GM12864 (cell line): ENCODE measurements around the gene GMDS.
A peak's percentile ranks its signal among the peaks of the same experiment; 100 is the strongest.

ENCODE experiments used
- DNase-seq: peaks from one replicate; pipeline ENCODE4 v3.0.0-alpha.2; 2011; ENCODE audit warnings: low read depth
- H3K4me3 ChIP-seq: 2 replicates; pipeline ENCODE4 v1.5.1; 2011; ENCODE audit warnings: mild to moderate bottlenecking, low read depth, low read length, control low read depth
- CTCF ChIP-seq: IDR thresholded peaks from 2 replicates; pipeline ENCODE4 v1.5.1; 2011; ENCODE audit warnings: low read depth, mild to moderate bottlenecking, moderate library complexity, low read length, control low read depth, inconsistent platforms; ENCODE audit errors: missing control alignments

GMDS gene

GRCh38 chr6:1616701-1617463, 628.5 kb downstream of the GMDS start:
- TF ChIP-seq CTCF = no peak
- no peak overlapping the region for H3K4me3 ChIP-seq

GRCh38 chr6:1615853-1616420, 629.5 kb downstream of the GMDS start:
- H3K4me3 ChIP-seq = no peak overlapping the region
- TF ChIP-seq CTCF = no peak
- no peak for DNase-seq

More at GRCh38 chr6:1616701-1617463, 628.5 kb downstream of the GMDS start:
- no peak for DNase-seq

- DNase-seq = no peak
- no peak overlapping the region for H3K4me3 ChIP-seq
- no peak for TF ChIP-seq CTCF
Measured at GRCh38 chr6:1615151-1615852, 630.1 kb downstream of the GMDS start.

- no peak for DNase-seq
- TF ChIP-seq CTCF = no peak
- H3K4me3 ChIP-seq = no peak overlapping the region; the same call in 1 of the 2 replicates
Measured at GRCh38 chr6:1614448-1615150, 630.8 kb downstream of the GMDS start.

- TF ChIP-seq CTCF = no peak
- peak overlapping the region; percentile 17 for H3K4me3 ChIP-seq
- DNase-seq = no peak
Measured at GRCh38 chr6:1613688-1614447, 631.5 kb downstream of the GMDS start.

GRCh38 chr6:1613346-1613687, 632.1 kb downstream of the GMDS start:
- DNase-seq = no peak
- H3K4me3 ChIP-seq = no peak overlapping the region

More at GRCh38 chr6:1613346-1613687, 632.1 kb downstream of the GMDS start:
- TF ChIP-seq CTCF = no peak
